GM12873 (cell line): Measurements from ENCODE around the gene COX5B.
A peak's percentile ranks its signal among the peaks of the same experiment; 100 is the strongest.

ENCODE experiments used
- CTCF ChIP-seq: IDR thresholded peaks from 2 replicates; pipeline ENCODE4 v1.5.1; 2012; ENCODE audit warnings: low read depth, mild to moderate bottlenecking, moderate library complexity, low read length, control low read depth; ENCODE audit not compliant: insufficient read depth; ENCODE audit errors: missing control alignments

COX5B gene

GRCh38 chr2:97663962-97664635, 18.2 kb downstream of the COX5B start, which contains the start of gene ACTR1B:
ACTR1B (minus strand) TSS chr2:97664044; CDS start chr2:97663890, 154 bp downstream.
- TF ChIP-seq CTCF: peak; percentile 51

GRCh38 chr2:97664636-97664970, 18.7 kb downstream of the COX5B start:
- no peak for TF ChIP-seq CTCF

- no peak for TF ChIP-seq CTCF
These were observed 23.6 kb downstream of the COX5B start, which contains the start of gene C2orf92 for GRCh38 chr2:97669448-97669847. C2orf92 (plus strand) TSS chr2:97669713; CDS start chr2:97669789, 76 bp downstream.

- TF ChIP-seq CTCF: no peak
These were observed 24.6 kb downstream of the COX5B start for GRCh38 chr2:97670471-97670870.

- TF ChIP-seq CTCF: no peak
These were observed 25.7 kb downstream of the COX5B start for GRCh38 chr2:97671526-97671925.

GRCh38 chr2:97673182-97673914, 27.5 kb downstream of the COX5B start:
- no peak for TF ChIP-seq CTCF

- TF ChIP-seq CTCF: no peak
These were observed 28.0 kb downstream of the COX5B start for GRCh38 chr2:97673915-97674283.
